Upper lobe of left lung (tissue), 6 donors: ENCODE data around the gene ZNF341. TPM values are rescaled to one million over a fixed set of nuclear protein-coding genes. Genes with fewer than 3 reads are reported as not detected.
A peak's percentile ranks its signal among the peaks of the same experiment; 100 is the strongest.

Experiments used
- ATAC-seq, 2 donors: fragments of 200-7000 bp; cut with Tn5 transposase; one replicate each; pipeline ENCODE4 v1.9.1; 2022; ENCODE audit warnings: mild to moderate bottlenecking in 2 of 2, moderate library complexity in 2 of 2; ENCODE audit not compliant: low FRiP score in 2 of 2
- DNase-seq, 2 donors: peaks; one replicate each; pipeline ENCODE4 v3.0.0-alpha.2; 2019 to 2020
- H3K27ac ChIP-seq, 4 donors: fragments of 200-600 bp; sonication (generic); one replicate each; pipeline ENCODE4 v1.5.1; 2016 to 2019
- H3K27me3 ChIP-seq, 4 donors: fragments of 200-600 bp; sonication (generic); one replicate each; pipeline ENCODE4 v1.5.1; 2017 to 2019
- H3K36me3 ChIP-seq, 4 donors: fragments of 200-600 bp; sonication (generic); one replicate each; pipeline ENCODE4 v1.5.1; 2016 to 2019
- H3K4me1 ChIP-seq, 4 donors: fragments of 200-600 bp; sonication (generic); one replicate each; pipeline ENCODE4 v1.5.1; 2018 to 2019
- H3K4me3 ChIP-seq, 4 donors: fragments of 200-600 bp; sonication (generic); one replicate each; pipeline ENCODE4 v1.5.1; 2017 to 2019; ENCODE audit warnings: mild to moderate bottlenecking in 2 of 4, moderate library complexity in 1 of 4
- H3K9me3 ChIP-seq, 4 donors: fragments of 200-600 bp; sonication (generic); one replicate each; pipeline ENCODE4 v1.5.1; 2018 to 2019
- CTCF ChIP-seq, 6 experiments: fragments of 450-650 bp in 4 of 6; fragments of 200-600 bp in 2 of 6; sonication (generic) in 2 of 6; IDR thresholded peaks; one replicate each; pipeline ENCODE4 v1.5.1; 2016 to 2019; ENCODE audit warnings: antibody characterized with exemption in 6 of 6
- EP300 ChIP-seq, 4 donors: sonication (generic); formaldehyde crosslinking; IDR thresholded peaks; one replicate each; pipeline ENCODE4 v1.5.1; 2017; ENCODE audit warnings: antibody characterized with exemption in 4 of 4, control low read depth in 2 of 4
- POLR2A ChIP-seq, 4 donors: fragments of 450-650 bp; IDR thresholded peaks; one replicate each; pipeline ENCODE4 v1.5.1; 2016 to 2017; ENCODE audit warnings: antibody characterized with exemption in 4 of 4, mild to moderate bottlenecking in 2 of 4
- POLR2AphosphoS5 ChIP-seq, 2 donors: sonication (generic); formaldehyde crosslinking; IDR thresholded peaks; one replicate each; pipeline ENCODE4 v1.5.1; 2017; ENCODE audit warnings: antibody characterized with exemption in 2 of 2
- WGBS, 2 donors: methylation state at CpG; one replicate each; pipeline ENCODE4 v1.1.5; 2017 to 2018; 5-methylcytosine and 5-hydroxymethylcytosine counted together
- total RNA-seq, 6 donors: library from RNA; depleted of rRNA in 4 of 6; stranded (reverse); fragments of >200 nt in 4 of 6; gene quantifications; one replicate each; pipeline versions ENCODE4 v1.1.0 to v1.2.1, GENCODE V29; 2016 to 2021
- donor health status: DM: no; HTN: no; CAD: no; lungs with moderate emphysema.
- donor health status: DM: no; HTN: yes; CAD: no; lungs with severe emphysema.

ZNF341 gene
- total RNA-seq, 6 donors from 2014 or later: 2.0 to 17.8 (median 5.0) TPM

GRCh38 chr20:33825340-33826269, 93.8 kb downstream of the ZNF341 start:
- no peaks in the 10 kb centered on the region for H3K27me3 ChIP-seq
- ATAC-seq (no peak), DNase-seq (no peak)
- no peak overlapping the region for H3K4me3 ChIP-seq
- peak overlapping the region in 2 of 4 donors; percentile 19 to 38 for H3K27ac ChIP-seq
- no peaks in the 10 kb centered on the region for H3K9me3 ChIP-seq
- peaks cover 0 to 3% (median 0%) of the 10 kb centered on the region in 4 donors for H3K36me3 ChIP-seq
- 87 to 96% methylated on average over 3 of the region's 3 CpGs for WGBS, 2 donors
- no peak for TF ChIP-seq POLR2A (IDR thresholded peaks at IDR 0.05)
- no peak for TF ChIP-seq EP300 (IDR thresholded peaks at IDR 0.05)
- TF ChIP-seq POLR2AphosphoS5 (IDR thresholded peaks at IDR 0.05): no peak
- no peak for TF ChIP-seq CTCF (IDR thresholded peaks at IDR 0.05)
- peaks cover 47 to 72% (median 60%) of the 10 kb centered on the region in 4 donors for H3K4me1 ChIP-seq

GRCh38 chr20:33826270-33826897, 94.6 kb downstream of the ZNF341 start:
- ATAC-seq (peak in 1 of 2 donors; percentile 16), DNase-seq (no peak)
- no peak for TF ChIP-seq POLR2A (IDR thresholded peaks at IDR 0.05)
- no peak for TF ChIP-seq CTCF (IDR thresholded peaks at IDR 0.05)
- TF ChIP-seq EP300 (IDR thresholded peaks at IDR 0.05): no peak
- no peak for TF ChIP-seq POLR2AphosphoS5 (IDR thresholded peaks at IDR 0.05)
- peaks cover 0 to 3% (median 0%) of the 10 kb centered on the region in 4 donors for H3K36me3 ChIP-seq
- H3K4me3 ChIP-seq: no peak overlapping the region
- 78 to 79% methylated on average over 5 of the region's 5 CpGs for WGBS, 2 donors
- H3K27ac ChIP-seq: peak overlapping the region in 3 of 4 donors; percentile 13 to 38 (median 19)
- H3K4me1 ChIP-seq: peaks cover 53 to 71% (median 62%) of the 10 kb centered on the region in 4 donors
- no peaks in the 10 kb centered on the region for H3K27me3 ChIP-seq
- H3K9me3 ChIP-seq: no peaks in the 10 kb centered on the region

- TF ChIP-seq CTCF (IDR thresholded peaks at IDR 0.05) (no peak), EP300 (IDR thresholded peaks at IDR 0.05) (no peak), POLR2A (IDR thresholded peaks at IDR 0.05) (no peak), POLR2AphosphoS5 (IDR thresholded peaks at IDR 0.05) (no peak)
Observed at GRCh38 chr20:33827109-33827508, 95.3 kb downstream of the ZNF341 start.

GRCh38 chr20:33827634-33828325, 96.0 kb downstream of the ZNF341 start:
- no peak overlapping the region for H3K4me3 ChIP-seq
- TF ChIP-seq POLR2A (IDR thresholded peaks at IDR 0.05) (no peak), POLR2AphosphoS5 (IDR thresholded peaks at IDR 0.05) (no peak), EP300 (IDR thresholded peaks at IDR 0.05) (no peak), CTCF (IDR thresholded peaks at IDR 0.05) (no peak)
- peaks cover 0 to 3% (median 0%) of the 10 kb centered on the region in 4 donors for H3K36me3 ChIP-seq
- ATAC-seq (no peak), DNase-seq (no peak)
- H3K27ac ChIP-seq: peak overlapping the region in 3 of 4 donors; percentile 36 to 66 (median 58)
- peaks cover 67 to 84% (median 74%) of the 10 kb centered on the region in 4 donors for H3K4me1 ChIP-seq
- H3K9me3 ChIP-seq: no peaks in the 10 kb centered on the region
- H3K27me3 ChIP-seq: no peaks in the 10 kb centered on the region
- 66 to 88% methylated on average over 4 of the region's 4 CpGs for WGBS, 2 donors

More at GRCh38 chr20:33827109-33827508, 95.3 kb downstream of the ZNF341 start:
- H3K27ac ChIP-seq: peak overlapping the region in 2 of 4 donors; percentile 13 to 58
- no peak for DNase-seq
- no peaks in the 10 kb centered on the region for H3K9me3 ChIP-seq
- peaks cover 0 to 3% (median 0%) of the 10 kb centered on the region in 4 donors for H3K36me3 ChIP-seq
- H3K27me3 ChIP-seq: no peaks in the 10 kb centered on the region
- peaks cover 60 to 77% (median 68%) of the 10 kb centered on the region in 4 donors for H3K4me1 ChIP-seq
- WGBS, 2 donors: 62 to 74% methylated on average over 2 of the region's 2 CpGs
- ATAC-seq: no peak
- H3K4me3 ChIP-seq: no peak overlapping the region
